ENCODE results near the gene KRTAP4-11. TPM values are rescaled to one million over a fixed set of nuclear protein-coding genes. Genes with fewer than 3 reads are reported as not detected.

Gene KRTAP4-11
- total RNA-seq, 1 experiment from 2014 or later: not detected

DNA sequence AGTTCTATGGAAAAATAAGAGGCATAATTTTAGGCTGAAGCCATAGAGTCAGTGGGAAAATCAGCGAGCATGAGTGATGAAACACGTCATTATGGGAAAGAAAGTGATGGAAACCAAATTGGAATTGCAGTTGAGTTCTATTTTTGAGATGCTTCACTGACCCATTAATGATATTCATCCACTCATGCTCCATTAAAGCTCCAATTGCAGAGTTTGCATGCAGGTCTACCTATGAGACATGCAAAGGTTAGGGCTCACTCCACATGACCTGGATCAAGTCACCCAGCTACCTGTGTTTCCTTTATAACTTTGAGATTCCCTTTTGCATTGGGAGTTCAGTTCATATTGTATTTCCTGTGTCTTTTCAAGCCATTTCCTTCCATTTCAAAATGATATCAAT lies 44.5 kb downstream of the KRTAP4-11 start:
- Mint-ChIP-seq H3K4me3 (no peak overlapping the region), H3K36me3 (no peaks in the 10 kb centered on the region), H3K4me1 (no peaks in the 10 kb centered on the region; the same call in 1 of the 2 replicates), H3K27me3 (ENCODE audit: low read depth) (no peaks in the 10 kb centered on the region; the same call in 1 of the 2 replicates), H3K27ac (no peak overlapping the region), H3K9me3 (peaks cover 16% of the 10 kb centered on the region)
- ATAC-seq (no peak), DNase-seq (ENCODE audit: low spot score) (no peak)
- TF ChIP-seq, protein P1, sequence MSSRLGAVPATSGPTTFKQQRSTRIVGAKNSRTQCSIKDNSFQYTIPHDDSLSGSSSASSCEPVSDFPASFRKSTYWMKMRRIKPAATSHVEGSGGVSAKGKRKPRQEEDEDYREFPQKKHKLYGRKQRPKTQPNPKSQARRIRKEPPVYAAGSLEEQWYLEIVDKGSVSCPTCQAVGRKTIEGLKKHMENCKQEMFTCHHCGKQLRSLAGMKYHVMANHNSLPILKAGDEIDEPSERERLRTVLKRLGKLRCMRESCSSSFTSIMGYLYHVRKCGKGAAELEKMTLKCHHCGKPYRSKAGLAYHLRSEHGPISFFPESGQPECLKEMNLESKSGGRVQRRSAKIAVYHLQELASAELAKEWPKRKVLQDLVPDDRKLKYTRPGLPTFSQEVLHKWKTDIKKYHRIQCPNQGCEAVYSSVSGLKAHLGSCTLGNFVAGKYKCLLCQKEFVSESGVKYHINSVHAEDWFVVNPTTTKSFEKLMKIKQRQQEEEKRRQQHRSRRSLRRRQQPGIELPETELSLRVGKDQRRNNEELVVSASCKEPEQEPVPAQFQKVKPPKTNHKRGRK (CRISPR knock-in tag; IDR thresholded peaks at IDR 0.05; ENCODE audit: borderline replicate concordance): no peak
- TF ChIP-seq, protein P2, sequence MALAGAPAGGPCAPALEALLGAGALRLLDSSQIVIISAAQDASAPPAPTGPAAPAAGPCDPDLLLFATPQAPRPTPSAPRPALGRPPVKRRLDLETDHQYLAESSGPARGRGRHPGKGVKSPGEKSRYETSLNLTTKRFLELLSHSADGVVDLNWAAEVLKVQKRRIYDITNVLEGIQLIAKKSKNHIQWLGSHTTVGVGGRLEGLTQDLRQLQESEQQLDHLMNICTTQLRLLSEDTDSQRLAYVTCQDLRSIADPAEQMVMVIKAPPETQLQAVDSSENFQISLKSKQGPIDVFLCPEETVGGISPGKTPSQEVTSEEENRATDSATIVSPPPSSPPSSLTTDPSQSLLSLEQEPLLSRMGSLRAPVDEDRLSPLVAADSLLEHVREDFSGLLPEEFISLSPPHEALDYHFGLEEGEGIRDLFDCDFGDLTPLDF (CRISPR knock-in tag; IDR thresholded peaks at IDR 0.05): no peak
- no peak for TF ChIP-seq NFE2L1 (CRISPR knock-in tag; IDR thresholded peaks at IDR 0.05)
- no peak for TF ChIP-seq SMAD4 (CRISPR knock-in tag; IDR thresholded peaks at IDR 0.05)
- TF ChIP-seq, protein P3, sequence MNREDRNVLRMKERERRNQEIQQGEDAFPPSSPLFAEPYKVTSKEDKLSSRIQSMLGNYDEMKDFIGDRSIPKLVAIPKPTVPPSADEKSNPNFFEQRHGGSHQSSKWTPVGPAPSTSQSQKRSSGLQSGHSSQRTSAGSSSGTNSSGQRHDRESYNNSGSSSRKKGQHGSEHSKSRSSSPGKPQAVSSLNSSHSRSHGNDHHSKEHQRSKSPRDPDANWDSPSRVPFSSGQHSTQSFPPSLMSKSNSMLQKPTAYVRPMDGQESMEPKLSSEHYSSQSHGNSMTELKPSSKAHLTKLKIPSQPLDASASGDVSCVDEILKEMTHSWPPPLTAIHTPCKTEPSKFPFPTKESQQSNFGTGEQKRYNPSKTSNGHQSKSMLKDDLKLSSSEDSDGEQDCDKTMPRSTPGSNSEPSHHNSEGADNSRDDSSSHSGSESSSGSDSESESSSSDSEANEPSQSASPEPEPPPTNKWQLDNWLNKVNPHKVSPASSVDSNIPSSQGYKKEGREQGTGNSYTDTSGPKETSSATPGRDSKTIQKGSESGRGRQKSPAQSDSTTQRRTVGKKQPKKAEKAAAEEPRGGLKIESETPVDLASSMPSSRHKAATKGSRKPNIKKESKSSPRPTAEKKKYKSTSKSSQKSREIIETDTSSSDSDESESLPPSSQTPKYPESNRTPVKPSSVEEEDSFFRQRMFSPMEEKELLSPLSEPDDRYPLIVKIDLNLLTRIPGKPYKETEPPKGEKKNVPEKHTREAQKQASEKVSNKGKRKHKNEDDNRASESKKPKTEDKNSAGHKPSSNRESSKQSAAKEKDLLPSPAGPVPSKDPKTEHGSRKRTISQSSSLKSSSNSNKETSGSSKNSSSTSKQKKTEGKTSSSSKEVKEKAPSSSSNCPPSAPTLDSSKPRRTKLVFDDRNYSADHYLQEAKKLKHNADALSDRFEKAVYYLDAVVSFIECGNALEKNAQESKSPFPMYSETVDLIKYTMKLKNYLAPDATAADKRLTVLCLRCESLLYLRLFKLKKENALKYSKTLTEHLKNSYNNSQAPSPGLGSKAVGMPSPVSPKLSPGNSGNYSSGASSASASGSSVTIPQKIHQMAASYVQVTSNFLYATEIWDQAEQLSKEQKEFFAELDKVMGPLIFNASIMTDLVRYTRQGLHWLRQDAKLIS (CRISPR knock-in tag; IDR thresholded peaks at IDR 0.05; ENCODE audit: borderline replicate concordance): no peak
- TF ChIP-seq, protein P4, sequence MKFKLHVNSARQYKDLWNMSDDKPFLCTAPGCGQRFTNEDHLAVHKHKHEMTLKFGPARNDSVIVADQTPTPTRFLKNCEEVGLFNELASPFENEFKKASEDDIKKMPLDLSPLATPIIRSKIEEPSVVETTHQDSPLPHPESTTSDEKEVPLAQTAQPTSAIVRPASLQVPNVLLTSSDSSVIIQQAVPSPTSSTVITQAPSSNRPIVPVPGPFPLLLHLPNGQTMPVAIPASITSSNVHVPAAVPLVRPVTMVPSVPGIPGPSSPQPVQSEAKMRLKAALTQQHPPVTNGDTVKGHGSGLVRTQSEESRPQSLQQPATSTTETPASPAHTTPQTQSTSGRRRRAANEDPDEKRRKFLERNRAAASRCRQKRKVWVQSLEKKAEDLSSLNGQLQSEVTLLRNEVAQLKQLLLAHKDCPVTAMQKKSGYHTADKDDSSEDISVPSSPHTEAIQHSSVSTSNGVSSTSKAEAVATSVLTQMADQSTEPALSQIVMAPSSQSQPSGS (CRISPR knock-in tag; IDR thresholded peaks at IDR 0.05; ENCODE audit: borderline replicate concordance, low read depth): no peak
- ChIA-PET POLR2A (no interaction called here), CTCF (no interaction called here)

DNA sequence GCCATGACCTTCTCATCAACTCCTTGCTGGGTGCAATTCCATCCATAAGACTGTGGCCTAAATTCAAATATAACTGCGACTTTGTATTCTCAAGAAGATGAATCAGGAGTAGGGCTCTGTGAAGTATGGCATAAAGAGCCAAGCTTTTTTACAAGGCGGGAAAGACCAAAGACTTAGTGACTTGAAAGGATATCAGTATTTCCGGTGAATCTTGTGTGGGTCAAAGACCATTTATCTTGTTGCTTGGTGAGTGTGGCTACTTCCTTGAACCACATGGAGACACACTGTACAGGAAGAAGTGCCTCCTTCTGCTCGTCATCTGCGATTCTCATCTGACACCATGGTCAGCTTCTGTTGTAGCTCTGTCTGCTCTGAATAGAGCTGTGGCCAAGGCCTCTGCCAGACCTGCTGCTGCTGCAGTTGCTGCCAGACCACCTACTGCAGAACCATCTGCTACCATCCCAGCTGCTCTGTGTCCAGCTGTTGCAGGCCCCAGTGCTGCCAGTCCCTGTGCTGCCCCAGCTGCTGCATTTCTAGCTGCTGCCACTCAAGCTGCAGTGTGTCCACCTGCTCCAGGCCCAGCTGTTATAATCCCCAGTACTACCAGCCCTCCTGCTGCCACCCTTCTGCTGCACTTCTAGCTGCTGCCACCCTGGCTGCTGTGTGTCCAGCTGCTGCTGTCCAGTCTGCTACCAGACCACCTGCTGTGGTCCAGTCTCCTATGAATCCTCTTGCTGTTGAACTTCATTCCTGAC lies 46.4 kb downstream of the KRTAP4-11 start:
- no peaks in the 10 kb centered on the region for H3K4me1 Mint-ChIP-seq
- ChIA-PET POLR2A (interaction anchor here (0.6 kb wide), 1 partner anchor 33 kb away, joined by 4 read pairs; no protein-coding TSS in a partner anchor), CTCF (no interaction called here)
- H3K27ac Mint-ChIP-seq: no peak overlapping the region
- TF ChIP-seq ATF1 (CRISPR knock-in tag; IDR thresholded peaks at IDR 0.05): no peak
- TF ChIP-seq SMAD4 (CRISPR knock-in tag; IDR thresholded peaks at IDR 0.05): no peak
- TF ChIP-seq, protein P5, sequence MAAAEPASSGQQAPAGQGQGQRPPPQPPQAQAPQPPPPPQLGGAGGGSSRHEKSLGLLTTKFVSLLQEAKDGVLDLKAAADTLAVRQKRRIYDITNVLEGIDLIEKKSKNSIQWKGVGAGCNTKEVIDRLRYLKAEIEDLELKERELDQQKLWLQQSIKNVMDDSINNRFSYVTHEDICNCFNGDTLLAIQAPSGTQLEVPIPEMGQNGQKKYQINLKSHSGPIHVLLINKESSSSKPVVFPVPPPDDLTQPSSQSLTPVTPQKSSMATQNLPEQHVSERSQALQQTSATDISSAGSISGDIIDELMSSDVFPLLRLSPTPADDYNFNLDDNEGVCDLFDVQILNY (CRISPR knock-in tag; IDR thresholded peaks at IDR 0.05): no peak
- TF ChIP-seq, protein P6, sequence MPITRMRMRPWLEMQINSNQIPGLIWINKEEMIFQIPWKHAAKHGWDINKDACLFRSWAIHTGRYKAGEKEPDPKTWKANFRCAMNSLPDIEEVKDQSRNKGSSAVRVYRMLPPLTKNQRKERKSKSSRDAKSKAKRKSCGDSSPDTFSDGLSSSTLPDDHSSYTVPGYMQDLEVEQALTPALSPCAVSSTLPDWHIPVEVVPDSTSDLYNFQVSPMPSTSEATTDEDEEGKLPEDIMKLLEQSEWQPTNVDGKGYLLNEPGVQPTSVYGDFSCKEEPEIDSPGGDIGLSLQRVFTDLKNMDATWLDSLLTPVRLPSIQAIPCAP (CRISPR knock-in tag; IDR thresholded peaks at IDR 0.05): no peak
- TF ChIP-seq ZBTB21 (CRISPR knock-in tag; IDR thresholded peaks at IDR 0.05; ENCODE audit: borderline replicate concordance): no peak
- no peak for TF ChIP-seq NR1H2 (CRISPR knock-in tag; IDR thresholded peaks at IDR 0.05)
- TF ChIP-seq, protein P7, sequence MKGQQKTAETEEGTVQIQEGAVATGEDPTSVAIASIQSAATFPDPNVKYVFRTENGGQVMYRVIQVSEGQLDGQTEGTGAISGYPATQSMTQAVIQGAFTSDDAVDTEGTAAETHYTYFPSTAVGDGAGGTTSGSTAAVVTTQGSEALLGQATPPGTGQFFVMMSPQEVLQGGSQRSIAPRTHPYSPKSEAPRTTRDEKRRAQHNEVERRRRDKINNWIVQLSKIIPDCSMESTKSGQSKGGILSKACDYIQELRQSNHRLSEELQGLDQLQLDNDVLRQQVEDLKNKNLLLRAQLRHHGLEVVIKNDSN (CRISPR knock-in tag; IDR thresholded peaks at IDR 0.05): no peak
- no peak overlapping the region for H3K4me3 Mint-ChIP-seq
- no peaks in the 10 kb centered on the region for H3K36me3 Mint-ChIP-seq
- no peaks in the 10 kb centered on the region for H3K9me3 Mint-ChIP-seq
- DNase-seq (ENCODE audit: low spot score) (no peak), ATAC-seq (no peak)
- H3K27me3 Mint-ChIP-seq (ENCODE audit: low read depth): no peaks in the 10 kb centered on the region; the same call in 1 of the 2 replicates

Data from WTC11 (cell line).